ENCODE measurements around the gene SLC48A1. TPM values are rescaled to one million over a fixed set of nuclear protein-coding genes. Genes with fewer than 3 reads are reported as not detected.
"Not testable (repeated sequence)": the region's sequence is repeated elsewhere in the genome, so short reads cannot be mapped to it uniquely, and the experiment has no call there.

The SLC48A1 gene
- total RNA-seq, 2 experiments from 2014 or later: 4.5 to 5.8 TPM

- Histone ChIP-seq H3K9me3 (ENCODE audit: control insufficient read depth in 1 of 2, insufficient read depth in 1 of 2, low read length in 2 of 2) (no peaks in the 10 kb centered on the region), H3K4me1 (ENCODE audit: insufficient read depth, low read length) (peaks cover 99% of the 10 kb centered on the region), H3K27me3 (ENCODE audit: control insufficient read depth in 1 of 2, insufficient read depth in 2 of 2, low read length in 2 of 2) (no peaks in the 10 kb centered on the region), H3K36me3 (ENCODE audit: insufficient read depth, low read length) (peaks cover 6% of the 10 kb centered on the region), H3K27ac (ENCODE audit: low read depth in 1 of 2, low read length in 2 of 2) (peak overlapping the region; percentile 91 to 98), H3K4me3 (ENCODE audit: low read length) (peak overlapping the region; percentile 58)
- ATAC-seq (ENCODE audit: poor library complexity): no peak
- ChIA-PET CTCF (interaction anchor here (0.5 to 10.5 kb wide), 7 partner anchors 11 to 344 kb away, joined by 3 to 164 read pairs (median 7); partner anchors contain the start of gene VDR), POLR2A (interaction anchor here (0.6 to 8.4 kb wide), 21 partner anchors 9 to 1545 kb away, joined by 3 to 274 read pairs (median 4); partner anchors contain the start of genes ASB8, RPAP3, SLC38A1 and SLC48A1)
- Mint-ChIP-seq H3K9me3 (no peaks in the 10 kb centered on the region), H3K4me1 (ENCODE audit: low read depth) (peaks cover 99% of the 10 kb centered on the region), H3K4me3 (peak overlapping the region; percentile 87), H3K36me3 (ENCODE audit: low read depth) (peaks cover 12% of the 10 kb centered on the region), H3K27me3 (no peaks in the 10 kb centered on the region), H3K27ac (peak overlapping the region; percentile 96)
- peak in 3 of 14 experiments; percentile 50 to 57 (median 54) for DNase-seq
- intact Hi-C loops (cut with DNase I, micrococcal nuclease): loop anchor here in 1 of 2 experiments (10.0 kb wide), 1 partner anchor 91 kb away; the partner anchor contains the start of gene VDR
- no peak for TF ChIP-seq CTCF (IDR thresholded peaks at IDR 0.05)
Measured at GRCh38 chr12:47813511-47814196, 40.6 kb downstream of the SLC48A1 start.

GRCh38 chr12:47814539-47815170, 41.6 kb downstream of the SLC48A1 start:
- H3K4me1 ChIP-seq (ENCODE audit: insufficient read depth, low read length): peaks cover 94% of the 10 kb centered on the region
- ChIA-PET CTCF (interaction anchor here (1.7 to 10.5 kb wide), 3 partner anchors 10 to 42 kb away, joined by 4 to 164 read pairs (median 6); partner anchors contain the start of gene SLC48A1), POLR2A (interaction anchor here (1.2 to 8.4 kb wide), 3 partner anchors 17 to 109 kb away, joined by 4 to 274 read pairs (median 6); partner anchors contain the start of gene RPAP3)
- H3K4me3 ChIP-seq (ENCODE audit: low read length): no peak overlapping the region
- Mint-ChIP-seq H3K9me3 (no peaks in the 10 kb centered on the region), H3K27ac (peak overlapping the region; percentile 96), H3K4me1 (ENCODE audit: low read depth) (peaks cover 92% of the 10 kb centered on the region), H3K4me3 (peak overlapping the region; percentile 87), H3K27me3 (no peaks in the 10 kb centered on the region), H3K36me3 (ENCODE audit: low read depth) (peaks cover 13% of the 10 kb centered on the region)
- intact Hi-C loops (cut with DNase I, micrococcal nuclease): loop anchor here in 1 of 2 experiments (10.0 kb wide), 1 partner anchor 90 kb away; the partner anchor contains the start of gene VDR
- no peak for TF ChIP-seq CTCF (IDR thresholded peaks at IDR 0.05)
- peaks cover 6% of the 10 kb centered on the region for H3K36me3 ChIP-seq (ENCODE audit: insufficient read depth, low read length)
- DNase-seq (no peak), ATAC-seq (ENCODE audit: poor library complexity) (no peak)
- H3K9me3 ChIP-seq (ENCODE audit: control insufficient read depth in 1 of 2, insufficient read depth in 1 of 2, low read length in 2 of 2): no peaks in the 10 kb centered on the region
- H3K27me3 ChIP-seq (ENCODE audit: control insufficient read depth in 1 of 2, insufficient read depth in 2 of 2, low read length in 2 of 2): no peaks in the 10 kb centered on the region
- H3K27ac ChIP-seq (ENCODE audit: low read depth in 1 of 2, low read length in 2 of 2): peak overlapping the region; percentile 91 to 98

GRCh38 chr12:47815447-47815846, 42.4 kb downstream of the SLC48A1 start:
- ChIA-PET CTCF (interaction anchor here (1.7 to 10.5 kb wide), 2 partner anchors 18 to 42 kb away, joined by 4 to 164 read pairs; partner anchors contain the start of gene SLC48A1), POLR2A (interaction anchor here (8.4 kb wide), 1 partner anchor 16 kb away, joined by 274 read pairs; no protein-coding TSS in a partner anchor)
- H3K27me3 Mint-ChIP-seq; H3K27me3 ChIP-seq (ENCODE audit: control insufficient read depth in 1 of 2, insufficient read depth in 2 of 2, low read length in 2 of 2); ATAC-seq (ENCODE audit: poor library complexity); H3K36me3 ChIP-seq (ENCODE audit: insufficient read depth, low read length); H3K9me3 Mint-ChIP-seq; H3K9me3 ChIP-seq (ENCODE audit: control insufficient read depth in 1 of 2, insufficient read depth in 1 of 2, low read length in 2 of 2); H3K4me3 ChIP-seq (ENCODE audit: low read length); DNase-seq: not testable (repeated sequence)
- Mint-ChIP-seq H3K27ac (peak overlapping the region; percentile 96), H3K4me3 (peak overlapping the region; percentile 87), H3K4me1 (ENCODE audit: low read depth) (peaks cover 89% of the 10 kb centered on the region), H3K36me3 (ENCODE audit: low read depth) (peaks cover 13% of the 10 kb centered on the region)
- Histone ChIP-seq H3K27ac (ENCODE audit: low read depth in 1 of 2, low read length in 2 of 2) (peak overlapping the region; percentile 91 to 98), H3K4me1 (ENCODE audit: insufficient read depth, low read length) (peaks cover 90% of the 10 kb centered on the region)
- intact Hi-C loops (cut with DNase I, micrococcal nuclease): loop anchor here in 1 of 2 experiments (10.0 kb wide), 1 partner anchor 89 kb away; the partner anchor contains the start of gene VDR
